HG02885 (cell line): ENCODE measurements around the gene SLC26A1.

ENCODE experiments used
- ATAC-seq: cut with Tn5 transposase; IDR thresholded peaks from one replicate; pipeline ENCODE4 v1.9.1; 2021; ENCODE audit warnings: mild to moderate bottlenecking; ENCODE audit not compliant: unreplicated experiment, poor library complexity

SLC26A1 gene

DNA sequence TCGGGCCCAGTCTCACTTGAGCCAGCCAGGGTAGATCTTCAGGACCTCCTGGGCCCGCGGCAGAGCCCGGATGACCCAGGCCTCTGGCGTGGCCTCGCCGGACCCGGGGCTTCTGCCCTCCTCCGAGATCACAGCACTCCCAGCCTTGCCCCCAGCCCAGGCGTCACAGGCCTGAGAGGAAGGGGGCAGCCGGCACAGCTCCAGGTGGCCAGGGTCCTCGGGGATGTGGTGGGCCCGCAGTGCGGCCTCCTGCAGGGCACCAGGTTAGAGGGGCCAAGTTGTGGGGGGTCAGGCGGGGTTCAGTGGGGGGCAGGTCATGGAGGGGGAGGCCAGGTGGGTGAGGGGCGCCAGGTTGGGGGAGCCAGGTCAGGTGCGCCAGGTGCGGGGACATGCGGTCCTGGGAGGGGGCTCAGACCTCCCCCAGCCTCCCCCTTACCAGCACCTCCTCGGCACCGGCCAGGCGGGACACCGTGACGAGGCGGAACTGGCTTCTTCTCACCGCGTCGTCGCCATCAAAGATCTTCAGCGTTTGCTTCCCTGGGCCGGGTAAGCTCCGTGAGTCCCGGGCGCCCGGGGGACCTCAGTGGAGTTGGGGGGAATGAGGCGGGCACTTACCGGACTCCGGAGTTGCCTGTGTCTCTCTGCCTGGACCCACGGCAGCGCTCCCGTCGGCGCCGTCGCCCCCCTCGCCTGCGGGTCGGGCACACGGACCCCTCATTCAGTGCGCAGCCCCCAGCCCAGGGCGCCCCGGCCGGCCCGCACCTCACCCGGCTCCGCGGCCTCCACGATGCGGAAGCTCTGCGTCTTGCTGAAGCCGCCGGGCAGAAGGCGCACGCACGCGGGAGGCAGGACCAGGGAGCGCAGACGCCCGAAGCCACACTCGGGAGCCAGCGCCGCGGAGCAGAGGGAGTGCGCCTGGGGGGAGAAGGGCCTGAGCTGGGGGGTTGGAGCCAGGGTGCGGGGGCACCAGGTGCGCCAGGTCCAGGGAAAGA lies 25.8 kb downstream of the SLC26A1 start:
- ATAC-seq: no peak

DNA sequence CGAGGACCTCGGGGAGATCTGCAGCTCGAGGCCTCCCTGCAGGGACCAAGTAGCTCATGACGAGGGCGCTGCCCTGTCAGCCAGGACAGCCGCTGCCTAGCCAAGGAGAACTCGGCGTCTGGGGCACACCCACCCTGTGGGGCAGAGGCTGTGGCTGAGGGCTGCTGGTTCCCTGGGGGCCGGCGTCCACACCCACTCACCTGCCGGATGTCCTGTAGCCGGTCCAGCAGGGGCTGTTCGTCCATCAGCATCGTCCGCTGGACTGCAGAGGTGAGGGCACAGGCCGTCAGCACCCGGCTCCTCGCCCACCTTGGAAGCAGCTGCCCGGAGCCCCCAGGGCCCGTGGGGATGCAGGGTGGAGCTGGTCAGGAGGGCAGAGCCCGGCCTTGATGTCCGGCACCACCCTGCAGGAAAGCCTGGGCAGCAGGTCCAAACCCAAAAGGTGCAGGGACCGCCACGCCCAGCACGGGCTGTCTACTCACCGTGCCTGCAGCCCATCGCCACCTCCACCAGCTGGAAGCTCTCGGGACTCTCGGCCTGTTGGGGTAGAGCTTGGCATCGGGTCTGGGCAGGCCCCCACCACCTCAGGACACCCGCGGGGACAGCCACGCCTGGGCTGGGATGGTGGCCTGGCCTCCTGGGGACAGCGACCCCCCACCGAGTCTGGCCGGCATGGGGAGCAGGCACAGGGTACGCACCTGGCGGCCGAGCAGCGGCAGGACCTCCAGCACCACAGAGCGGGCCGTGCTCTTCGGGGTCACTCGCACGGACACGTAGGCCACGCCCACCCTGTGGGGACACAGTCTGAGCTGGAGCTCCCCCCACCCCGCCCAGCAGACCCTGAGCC lies 26.7 kb downstream of the SLC26A1 start:
- ATAC-seq: no peak

DNA sequence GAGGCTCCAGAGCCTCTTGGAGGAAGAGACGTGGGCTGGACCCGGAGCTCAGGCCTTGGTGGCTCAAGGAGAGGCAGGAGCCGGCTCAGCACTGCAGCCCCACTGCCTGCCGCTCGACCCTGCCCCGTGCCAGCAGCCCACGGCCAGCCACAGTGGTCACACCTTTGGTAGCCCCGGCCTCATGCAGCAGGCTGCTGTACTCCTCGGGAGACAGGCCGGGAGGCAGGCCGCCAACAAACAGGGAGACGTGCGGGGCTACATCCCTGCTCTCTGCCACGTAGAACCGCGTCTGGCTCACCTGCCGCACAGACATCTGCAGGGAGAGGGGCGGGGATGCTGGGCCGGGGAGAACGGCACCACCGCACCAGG lies 27.5 kb downstream of the SLC26A1 start:
- no peak for ATAC-seq

DNA sequence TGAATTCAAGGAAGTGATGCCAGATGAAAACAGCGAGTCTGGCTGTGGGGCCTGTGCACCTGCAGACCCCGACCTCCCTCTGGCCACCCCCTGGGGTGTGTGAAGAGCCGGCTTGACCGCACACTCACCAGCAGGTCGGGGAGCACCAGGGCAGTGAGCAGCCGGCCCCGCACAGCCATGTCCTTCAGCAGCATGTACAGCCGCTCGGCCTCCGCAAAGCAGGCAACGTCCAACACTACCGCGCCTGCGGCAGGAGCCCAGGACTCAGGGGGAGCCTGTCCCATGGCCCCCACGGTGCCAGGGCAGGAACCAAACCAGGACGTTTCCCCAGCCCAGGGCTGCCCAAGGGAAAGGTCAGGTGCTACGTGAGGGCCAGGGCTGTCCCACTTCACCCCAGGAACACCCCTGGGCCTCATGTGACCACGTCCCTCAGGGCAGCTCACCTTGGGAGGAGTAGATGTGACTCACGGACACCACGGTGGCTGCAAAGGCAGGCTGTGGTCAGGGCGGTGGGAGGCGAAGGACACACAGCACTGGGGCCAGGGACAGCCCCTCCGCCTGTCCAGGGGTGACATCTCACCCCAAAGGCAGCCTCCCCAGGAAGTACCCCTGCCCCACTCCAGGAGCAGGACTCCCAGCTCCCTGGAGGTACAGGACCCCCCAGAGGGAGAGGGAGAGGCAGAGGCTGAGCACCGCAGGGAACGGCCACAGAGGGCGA lies 28.0 kb downstream of the SLC26A1 start:
- ATAC-seq: no peak

DNA sequence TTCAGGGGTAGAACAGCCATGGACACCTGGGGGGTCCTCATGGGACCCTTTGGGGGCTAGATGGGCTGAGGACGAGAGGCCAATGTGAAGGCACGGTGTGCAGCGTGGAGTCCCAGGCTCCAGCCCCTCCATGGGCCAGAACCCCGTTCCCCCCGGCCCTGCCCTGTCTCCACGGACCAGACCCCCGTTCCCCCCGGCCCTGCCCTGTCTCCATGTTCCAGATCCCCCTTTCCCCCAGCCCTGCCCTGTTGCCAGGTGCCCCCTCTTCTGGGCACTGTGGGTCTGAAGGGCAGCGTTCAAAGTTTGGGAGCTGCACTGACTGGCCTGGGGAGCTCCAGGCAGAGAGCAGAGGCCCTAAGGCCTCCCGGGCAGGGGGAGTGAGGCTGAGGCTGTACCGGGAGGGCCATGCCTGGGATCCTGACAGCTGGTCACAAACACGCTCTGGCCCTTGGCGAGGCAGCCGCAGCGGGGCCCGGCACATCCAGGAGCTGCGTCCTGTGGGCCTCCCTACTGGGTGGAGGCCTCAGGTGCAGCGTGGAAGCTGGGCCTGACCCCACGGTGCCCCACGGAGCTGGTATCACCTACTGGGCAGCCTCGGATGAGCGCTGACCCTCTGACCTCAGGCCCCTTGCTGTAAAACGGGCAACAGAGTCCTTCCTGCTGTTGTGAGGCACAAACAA lies 28.7 kb downstream of the SLC26A1 start:
- no peak for ATAC-seq

DNA sequence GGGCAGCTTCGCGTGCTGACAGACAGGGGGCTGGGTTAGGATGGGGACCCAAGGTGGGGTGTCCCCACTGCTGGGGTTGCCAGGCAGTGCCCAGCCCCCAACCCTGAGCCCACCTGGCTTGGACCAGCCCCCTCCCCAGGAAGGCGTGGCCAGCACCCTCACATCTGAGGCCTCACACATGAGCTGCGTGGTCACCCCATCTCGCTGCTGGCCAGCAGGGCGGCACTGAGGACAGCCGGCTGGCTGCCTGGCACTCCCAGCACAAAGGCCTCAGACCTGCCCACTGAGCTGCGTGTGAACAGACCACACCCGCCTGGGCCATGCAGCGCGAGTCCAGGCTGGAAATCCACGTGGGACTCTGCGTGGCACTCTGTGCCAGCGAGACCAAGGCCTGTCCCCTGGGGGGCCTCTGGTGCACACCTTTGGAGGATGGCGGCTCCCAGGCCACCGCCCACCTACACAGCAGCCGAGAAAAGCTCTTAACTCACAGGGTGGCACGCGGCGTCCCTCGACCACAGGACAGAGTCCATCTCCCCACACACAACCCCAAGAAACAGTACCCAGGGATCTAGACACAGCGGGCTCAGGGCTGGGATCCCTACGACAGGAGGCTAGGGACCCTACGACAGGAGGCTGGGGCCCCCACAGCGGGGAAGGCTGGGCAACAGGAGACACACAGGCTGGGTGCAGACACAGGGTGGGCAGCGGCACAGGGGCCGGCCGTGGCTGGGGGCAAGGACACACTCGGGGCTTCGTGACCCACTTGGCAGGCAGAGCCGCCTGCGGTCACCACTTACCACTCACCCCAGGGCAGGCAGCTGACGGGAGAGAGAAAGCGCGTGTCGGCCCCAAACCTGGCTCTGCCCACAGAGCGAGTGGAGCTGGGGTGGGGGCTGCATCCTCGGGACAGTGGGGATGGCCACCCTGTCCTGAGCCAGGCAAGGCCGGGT lies 29.7 kb downstream of the SLC26A1 start:
- no peak for ATAC-seq

DNA sequence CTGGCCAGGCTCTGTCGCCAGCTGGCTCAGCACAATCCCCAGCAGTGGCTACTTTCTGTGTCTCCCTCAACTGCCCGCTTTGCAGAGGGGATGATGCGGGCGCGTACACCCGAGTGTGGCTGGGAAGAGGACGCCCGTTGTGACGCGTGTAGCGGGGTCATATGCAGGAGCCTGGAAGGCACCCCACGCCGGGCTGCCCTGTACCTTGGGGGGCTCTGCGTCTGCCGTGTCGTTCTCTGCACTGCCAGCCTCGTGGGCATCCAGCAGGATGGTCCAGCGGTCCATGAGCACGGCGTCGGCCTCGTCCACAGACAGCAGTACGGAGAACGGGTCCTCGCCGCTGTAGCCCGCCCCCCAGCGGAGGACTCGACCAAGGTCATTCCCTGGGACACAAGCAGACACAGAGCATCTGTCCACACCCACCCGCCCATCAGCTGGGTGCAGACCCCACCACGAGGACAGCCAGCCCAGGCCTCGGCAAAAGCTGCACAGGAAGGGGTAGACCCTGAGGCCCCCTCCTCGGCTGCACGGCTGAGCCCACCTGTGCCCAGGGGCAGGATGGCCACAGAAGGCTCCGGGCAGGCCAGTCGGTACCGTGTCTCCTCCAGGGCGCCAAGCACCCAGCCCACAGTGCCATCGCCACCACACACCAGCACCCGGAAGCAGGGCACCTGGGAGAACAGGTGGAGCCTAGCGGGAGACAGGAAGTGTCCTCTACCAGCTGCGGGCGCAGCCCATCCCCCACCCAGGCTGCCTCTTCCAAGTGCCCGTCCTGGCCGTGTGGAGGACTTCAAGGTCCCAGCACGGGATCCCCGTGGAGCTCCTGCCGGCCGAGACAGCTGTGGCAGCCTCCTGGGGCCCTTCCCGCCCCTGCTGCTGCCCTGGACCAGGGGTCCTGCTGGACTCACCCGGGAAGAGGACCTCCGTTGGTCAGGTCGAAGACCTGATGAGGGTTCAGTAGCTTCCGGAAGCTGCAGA lies 30.7 kb downstream of the SLC26A1 start:
- no peak for ATAC-seq

DNA sequence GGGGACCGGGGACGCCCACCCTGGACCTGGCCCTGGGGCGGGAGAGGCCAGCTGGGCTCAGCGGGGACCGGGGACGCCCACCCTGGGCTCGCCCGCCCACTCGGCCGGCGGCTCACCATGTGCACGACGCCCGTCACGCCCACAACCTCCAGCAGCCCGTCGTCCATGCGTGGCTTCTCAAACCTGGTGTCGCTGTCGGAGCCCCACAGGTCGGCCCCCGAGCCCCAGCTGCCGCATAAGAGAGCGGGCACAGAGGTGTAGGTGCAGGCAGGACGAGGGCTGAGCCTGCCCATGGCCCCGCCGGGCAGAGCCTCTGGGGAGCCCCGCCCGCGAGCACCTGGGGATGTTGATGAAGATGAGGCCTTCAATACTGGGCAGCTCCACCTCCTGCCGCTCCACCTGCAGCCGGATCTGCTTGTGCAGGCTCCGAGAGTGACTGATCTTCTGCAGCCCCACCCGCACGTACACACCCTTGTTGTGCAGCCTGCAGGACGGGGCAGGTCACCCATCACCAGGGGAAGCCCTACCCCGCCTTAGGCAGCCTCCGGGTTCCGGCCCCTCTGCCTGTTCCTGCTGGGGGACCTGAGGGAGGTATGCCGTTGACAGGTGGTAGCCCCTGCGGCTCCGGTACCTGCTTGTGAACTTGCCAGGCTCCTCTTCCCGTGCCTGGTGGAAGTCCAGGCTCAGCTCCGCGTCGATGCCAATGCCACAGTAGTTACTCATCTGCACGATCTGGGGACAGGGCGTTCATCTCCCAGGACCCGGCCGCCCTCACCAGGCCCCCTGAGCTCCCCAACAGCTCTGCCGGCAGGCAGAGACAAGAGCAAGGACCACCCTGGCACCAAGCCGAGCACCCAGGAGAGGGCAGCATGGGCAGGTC lies 31.6 kb downstream of the SLC26A1 start:
- ATAC-seq: no peak

DNA sequence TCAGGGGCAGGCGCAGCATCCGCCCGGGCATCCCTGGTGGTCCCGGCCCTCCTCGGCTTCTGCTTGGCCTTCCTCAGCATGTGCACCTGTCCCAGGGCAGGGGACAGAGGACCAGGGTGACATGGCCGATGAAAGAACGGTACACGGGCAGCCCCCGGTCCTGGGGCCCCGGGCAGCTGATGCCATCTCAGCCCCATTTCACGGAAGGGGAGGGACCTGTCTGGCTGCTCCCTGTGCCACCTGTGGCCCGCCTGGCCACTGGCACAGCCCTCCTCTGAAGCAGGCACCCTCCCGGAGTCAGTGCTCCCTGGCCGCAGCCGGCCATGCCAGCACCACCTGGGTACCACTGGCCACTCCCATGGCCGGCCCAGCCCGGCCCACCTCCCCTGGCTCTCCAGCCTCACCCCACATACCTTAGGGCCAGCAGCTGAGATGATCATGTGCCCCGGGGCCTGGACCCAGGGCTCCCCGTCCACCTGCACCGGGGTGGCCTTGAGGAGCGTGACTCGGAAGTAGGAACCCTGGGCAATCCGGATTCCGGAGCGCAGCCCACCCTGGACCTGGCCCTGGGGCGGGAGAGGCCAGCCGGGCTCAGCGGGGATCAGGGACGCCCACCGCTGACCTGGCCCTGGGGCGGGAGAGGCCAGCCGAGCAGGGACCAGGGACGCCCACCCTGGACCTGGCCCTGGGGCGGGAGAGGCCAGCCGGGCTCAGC lies 32.4 kb downstream of the SLC26A1 start:
- no peak for ATAC-seq

DNA sequence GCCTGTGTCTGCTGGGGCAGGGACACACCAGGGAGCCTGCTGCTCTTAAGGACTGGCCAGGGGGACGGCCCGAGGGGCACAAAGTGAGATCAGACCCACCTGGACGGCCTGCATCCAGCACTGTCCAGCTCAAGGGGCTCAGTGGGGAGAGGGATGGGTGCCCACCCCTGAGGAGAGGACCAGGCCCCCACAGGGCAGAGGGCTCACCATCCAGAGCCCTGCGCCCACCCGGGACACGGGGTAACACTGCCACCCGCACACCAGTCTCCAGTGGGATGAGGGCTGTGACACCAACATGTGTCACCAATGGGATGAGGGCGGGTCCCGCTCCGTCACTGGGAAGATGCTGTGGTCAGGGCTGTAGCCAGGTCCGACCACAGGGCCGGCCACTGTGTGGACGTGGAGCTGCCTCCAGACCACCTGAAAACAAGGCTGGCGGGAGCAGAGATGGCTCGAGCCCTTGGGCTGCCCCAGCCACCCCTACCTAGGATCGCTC lies 33.0 kb downstream of the SLC26A1 start:
- ATAC-seq: no peak

DNA sequence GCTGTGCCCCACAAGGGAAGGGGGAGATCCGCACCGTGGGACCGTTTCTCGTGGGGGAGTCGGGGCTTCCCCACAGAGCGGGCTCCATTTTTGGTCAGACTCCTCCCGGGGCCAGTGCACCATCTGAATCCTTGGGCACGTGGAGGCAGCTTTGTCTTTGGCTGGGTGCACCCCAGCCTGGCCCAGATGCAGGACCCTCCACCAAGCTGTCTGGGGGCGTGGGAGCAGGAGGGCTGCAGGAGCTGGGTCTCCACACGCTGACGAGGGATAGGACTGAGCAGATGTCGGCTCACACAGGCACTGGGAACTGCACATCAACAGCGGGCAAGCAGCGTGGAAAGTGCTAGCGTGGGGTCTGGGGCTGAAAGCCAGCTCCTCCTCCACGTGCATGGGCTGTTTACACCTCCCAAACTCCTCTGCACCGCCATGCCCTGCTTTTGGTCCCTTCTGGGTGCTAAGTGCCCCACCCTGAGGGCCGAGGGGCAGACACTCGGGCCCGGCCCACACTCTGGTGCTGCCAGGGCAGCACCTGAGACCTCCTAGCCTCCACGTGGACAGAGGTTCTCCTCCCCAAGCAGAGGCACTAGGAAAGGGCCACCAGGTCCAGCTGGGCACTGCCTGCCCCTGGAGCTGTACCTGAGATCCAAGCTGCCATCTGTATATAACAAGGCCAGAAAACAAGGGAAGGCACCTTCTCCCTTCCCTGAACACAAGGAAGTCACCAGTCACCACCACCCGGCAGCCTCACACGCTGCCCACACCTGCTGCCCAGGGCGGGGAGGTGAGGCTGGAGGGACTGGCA lies 33.7 kb downstream of the SLC26A1 start:
- ATAC-seq: no peak

DNA sequence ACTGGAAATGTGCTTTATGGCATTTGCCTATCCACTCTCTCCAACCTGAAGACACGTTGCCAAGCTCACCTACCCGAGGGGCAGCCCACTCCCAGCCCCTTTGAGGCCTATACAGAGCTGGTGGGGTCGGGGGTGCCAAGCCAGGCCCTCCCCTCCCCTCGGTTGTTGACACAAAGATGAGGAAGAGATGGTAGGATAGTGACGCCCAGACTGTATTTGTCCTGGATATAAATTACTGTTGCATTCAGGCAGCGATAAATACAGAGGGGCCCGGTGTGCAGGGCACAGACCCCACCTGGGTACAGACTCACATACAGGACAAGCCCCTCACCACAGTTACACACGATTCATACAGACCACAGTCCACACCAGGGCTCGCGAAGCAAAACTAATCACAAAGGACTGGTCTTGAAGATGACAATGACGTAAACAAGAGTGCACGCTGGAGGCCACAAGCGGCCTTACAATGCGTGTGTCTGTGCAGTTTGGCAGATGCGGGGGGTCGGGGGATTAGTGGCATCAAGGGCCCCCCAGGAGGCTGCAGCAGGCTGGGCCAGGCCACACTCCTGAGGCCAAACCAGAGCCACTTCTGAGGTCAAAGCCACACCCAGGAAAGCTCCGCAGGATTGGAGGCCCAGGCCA lies 34.4 kb downstream of the SLC26A1 start:
- ATAC-seq: no peak

DNA sequence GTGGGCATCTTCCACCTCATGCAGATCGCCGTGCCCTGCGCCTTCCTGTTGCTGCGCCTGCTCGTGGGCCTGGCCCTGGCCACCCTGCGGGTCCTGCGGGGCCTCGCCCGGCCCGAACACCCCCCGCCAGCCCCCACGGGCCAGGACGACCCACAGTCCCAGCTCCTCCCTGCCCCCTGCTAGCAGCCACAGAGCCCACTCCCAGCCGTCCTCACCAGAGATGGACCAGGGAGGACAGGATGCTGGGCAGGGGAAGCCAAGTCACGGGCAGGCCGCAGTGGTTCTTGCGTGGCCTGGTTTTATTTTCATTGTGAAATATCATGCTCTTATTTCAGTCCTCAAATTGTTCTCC lies 34.9 kb downstream of the SLC26A1 start:
- ATAC-seq: no peak

DNA sequence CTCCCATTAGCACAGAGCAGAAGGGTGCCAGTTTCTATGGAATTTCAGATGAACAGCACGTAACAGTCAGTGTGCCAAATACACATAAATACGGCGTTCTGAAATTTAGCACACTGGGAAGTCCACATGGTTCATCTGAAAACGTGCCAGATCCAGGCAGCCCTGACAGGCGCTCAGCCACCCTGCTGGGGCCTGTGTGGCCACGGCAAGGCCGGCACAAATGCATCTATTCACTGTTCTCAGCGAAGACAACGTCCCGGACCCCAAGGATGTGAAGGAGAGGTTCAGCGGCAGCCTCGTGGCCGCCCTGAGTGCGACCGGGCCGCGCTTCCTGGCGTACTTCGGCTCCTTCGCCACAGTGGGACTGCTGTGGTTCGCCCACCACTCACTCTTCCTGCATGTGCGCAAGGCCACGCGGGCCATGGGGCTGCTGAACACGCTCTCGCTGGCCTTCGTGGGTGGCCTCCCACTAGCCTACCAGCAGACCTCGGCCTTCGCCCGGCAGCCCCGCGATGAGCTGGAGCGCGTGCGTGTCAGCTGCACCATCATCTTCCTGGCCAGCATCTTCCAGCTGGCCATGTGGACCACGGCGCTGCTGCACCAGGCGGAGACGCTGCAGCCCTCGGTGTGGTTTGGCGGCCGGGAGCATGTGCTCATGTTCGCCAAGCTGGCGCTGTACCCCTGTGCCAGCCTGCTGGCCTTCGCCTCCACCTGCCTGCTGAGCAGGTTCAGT lies 35.5 kb downstream of the SLC26A1 start:
- ATAC-seq: no peak
